Vagina (tissue), 2 donors: ENCODE data around the gene ANKRD63.

Source experiments
- POLR2A ChIP-seq, 2 donors: fragments of 450-650 bp; IDR thresholded peaks; one replicate each; pipeline ENCODE4 v1.6.1; 2017; ENCODE audit warnings: antibody characterized with exemption in 2 of 2, mild to moderate bottlenecking in 2 of 2, moderate library complexity in 2 of 2
- POLR2AphosphoS5 ChIP-seq, 2 donors: sonication (generic); formaldehyde crosslinking; IDR thresholded peaks; one replicate each; pipeline ENCODE4 v1.9.0; 2017; ENCODE audit warnings: antibody characterized with exemption in 2 of 2, mild to moderate bottlenecking in 2 of 2, low read depth in 1 of 2; ENCODE audit not compliant: insufficient read depth in 1 of 2
- TF ChIP-seq, protein P1 (sequence below), 3 experiments: fragments of 450-650 bp in 2 of 3; fragments of 200-600 bp in 1 of 3; sonication (generic) in 1 of 3; IDR thresholded peaks; one replicate each; pipeline ENCODE4 v1.5.1; 2017 to 2019; ENCODE audit warnings: antibody characterized with exemption in 3 of 3, mild to moderate bottlenecking in 2 of 3, moderate library complexity in 2 of 3

DNA sequence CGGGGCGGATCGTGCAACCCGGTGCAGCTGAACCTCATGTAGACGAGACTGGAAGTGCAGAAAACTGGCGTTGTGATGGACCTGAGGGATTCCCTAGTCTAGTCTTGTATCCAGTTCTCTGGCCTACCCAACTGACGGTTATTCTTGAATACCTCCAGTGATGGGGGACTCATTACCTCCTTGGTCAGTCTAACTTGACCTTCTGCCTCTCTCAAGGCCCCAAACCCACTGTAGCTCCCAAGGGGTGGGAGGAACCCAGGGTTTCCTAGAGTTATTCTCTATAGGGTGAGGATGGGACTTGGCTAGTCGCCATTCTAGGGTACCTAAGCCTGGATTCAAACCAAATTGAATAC lies 32.6 kb downstream of the ANKRD63 start:
- TF ChIP-seq, protein P1, sequence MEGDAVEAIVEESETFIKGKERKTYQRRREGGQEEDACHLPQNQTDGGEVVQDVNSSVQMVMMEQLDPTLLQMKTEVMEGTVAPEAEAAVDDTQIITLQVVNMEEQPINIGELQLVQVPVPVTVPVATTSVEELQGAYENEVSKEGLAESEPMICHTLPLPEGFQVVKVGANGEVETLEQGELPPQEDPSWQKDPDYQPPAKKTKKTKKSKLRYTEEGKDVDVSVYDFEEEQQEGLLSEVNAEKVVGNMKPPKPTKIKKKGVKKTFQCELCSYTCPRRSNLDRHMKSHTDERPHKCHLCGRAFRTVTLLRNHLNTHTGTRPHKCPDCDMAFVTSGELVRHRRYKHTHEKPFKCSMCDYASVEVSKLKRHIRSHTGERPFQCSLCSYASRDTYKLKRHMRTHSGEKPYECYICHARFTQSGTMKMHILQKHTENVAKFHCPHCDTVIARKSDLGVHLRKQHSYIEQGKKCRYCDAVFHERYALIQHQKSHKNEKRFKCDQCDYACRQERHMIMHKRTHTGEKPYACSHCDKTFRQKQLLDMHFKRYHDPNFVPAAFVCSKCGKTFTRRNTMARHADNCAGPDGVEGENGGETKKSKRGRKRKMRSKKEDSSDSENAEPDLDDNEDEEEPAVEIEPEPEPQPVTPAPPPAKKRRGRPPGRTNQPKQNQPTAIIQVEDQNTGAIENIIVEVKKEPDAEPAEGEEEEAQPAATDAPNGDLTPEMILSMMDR (IDR thresholded peaks at IDR 0.05), result no peak
- no peak for TF ChIP-seq POLR2A (IDR thresholded peaks at IDR 0.05)
- TF ChIP-seq POLR2AphosphoS5 (IDR thresholded peaks at IDR 0.05; ENCODE audit: insufficient read depth in 1 of 2, low read depth in 1 of 2), result no peak
